Measurements from ENCODE around the gene SHLD1.
"Not testable (repeated sequence)": the region's sequence is repeated elsewhere in the genome, so short reads cannot be mapped to it uniquely, and the experiment has no call there.

SHLD1 gene

GRCh38 chr20:5735845-5736510 is 14.2 kb upstream of the SHLD1 start:
- H3K4me3 ChIP-seq (ENCODE audit: low read depth, low read length) = no peak overlapping the region

GRCh38 chr20:5737619-5737953 is 12.6 kb upstream of the SHLD1 start:
- no peak overlapping the region for H3K4me3 ChIP-seq (ENCODE audit: low read depth, low read length)

- H3K4me3 ChIP-seq (ENCODE audit: low read depth, low read length) = no peak overlapping the region
Observed at GRCh38 chr20:5737966-5738365, 12.2 kb upstream of the SHLD1 start.

- not testable (repeated sequence) for H3K4me3 ChIP-seq (ENCODE audit: low read depth, low read length)
Observed at GRCh38 chr20:5740643-5741042, 9.6 kb upstream of the SHLD1 start.

GRCh38 chr20:5741089-5741488 is 9.1 kb upstream of the SHLD1 start:
- no peak overlapping the region for H3K4me3 ChIP-seq (ENCODE audit: low read depth, low read length)

GRCh38 chr20:5742041-5742440 is 8.2 kb upstream of the SHLD1 start:
- no peak overlapping the region for H3K4me3 ChIP-seq (ENCODE audit: low read depth, low read length)

GRCh38 chr20:5745416-5746030 is 4.7 kb upstream of the SHLD1 start:
- H3K4me3 ChIP-seq (ENCODE audit: low read depth, low read length) = no peak overlapping the region

- no peak overlapping the region for H3K4me3 ChIP-seq (ENCODE audit: low read depth, low read length)
Observed at GRCh38 chr20:5746064-5746463, 4.1 kb upstream of the SHLD1 start.

GRCh38 chr20:5748246-5748645 is 2.0 kb upstream of the SHLD1 start:
- H3K4me3 ChIP-seq (ENCODE audit: low read depth, low read length) = no peak overlapping the region

- not testable (repeated sequence) for H3K4me3 ChIP-seq (ENCODE audit: low read depth, low read length)
Observed at GRCh38 chr20:5749512-5749951, 669 bp upstream of the SHLD1 start.

GRCh38 chr20:5751856-5752255 is 1.7 kb downstream of the SHLD1 start:
- no peak overlapping the region for H3K4me3 ChIP-seq (ENCODE audit: low read depth, low read length)

GRCh38 chr20:5753814-5754213 is 3.6 kb downstream of the SHLD1 start:
- H3K4me3 ChIP-seq (ENCODE audit: low read depth, low read length) = no peak overlapping the region

GRCh38 chr20:5757949-5758348 is 7.7 kb downstream of the SHLD1 start:
- H3K4me3 ChIP-seq (ENCODE audit: low read depth, low read length) = no peak overlapping the region

- no peak overlapping the region for H3K4me3 ChIP-seq (ENCODE audit: low read depth, low read length)
Observed at GRCh38 chr20:5766085-5766764, 16.0 kb downstream of the SHLD1 start.

GRCh38 chr20:5767493-5768098 is 17.4 kb downstream of the SHLD1 start:
- H3K4me3 ChIP-seq (ENCODE audit: low read depth, low read length) = no peak overlapping the region

GRCh38 chr20:5770231-5770986 is 20.2 kb downstream of the SHLD1 start:
- no peak overlapping the region for H3K4me3 ChIP-seq (ENCODE audit: low read depth, low read length)

GRCh38 chr20:5770987-5771318 is 20.8 kb downstream of the SHLD1 start:
- no peak overlapping the region for H3K4me3 ChIP-seq (ENCODE audit: low read depth, low read length)

GRCh38 chr20:5772704-5773103 is 22.5 kb downstream of the SHLD1 start:
- H3K4me3 ChIP-seq (ENCODE audit: low read depth, low read length) = no peak overlapping the region

GRCh38 chr20:5773589-5773988 is 23.4 kb downstream of the SHLD1 start:
- H3K4me3 ChIP-seq (ENCODE audit: low read depth, low read length) = no peak overlapping the region

GRCh38 chr20:5776077-5776476 is 25.9 kb downstream of the SHLD1 start:
- H3K4me3 ChIP-seq (ENCODE audit: low read depth, low read length) = no peak overlapping the region

Measured in iPS-11a (cell line).